NCI-H187 (cell line): ENCODE results near the gene CDY1B.
"Not testable (repeated sequence)": the region's sequence is repeated elsewhere in the genome, so short reads cannot be mapped to it uniquely, and the experiment has no call there.

Experiments used
- DNase-seq, 2 experiments: peaks; one replicate each; lab custom pipeline; 2025; lab: John Stamatoyannopoulos, UW

CDY1B gene, protein sequence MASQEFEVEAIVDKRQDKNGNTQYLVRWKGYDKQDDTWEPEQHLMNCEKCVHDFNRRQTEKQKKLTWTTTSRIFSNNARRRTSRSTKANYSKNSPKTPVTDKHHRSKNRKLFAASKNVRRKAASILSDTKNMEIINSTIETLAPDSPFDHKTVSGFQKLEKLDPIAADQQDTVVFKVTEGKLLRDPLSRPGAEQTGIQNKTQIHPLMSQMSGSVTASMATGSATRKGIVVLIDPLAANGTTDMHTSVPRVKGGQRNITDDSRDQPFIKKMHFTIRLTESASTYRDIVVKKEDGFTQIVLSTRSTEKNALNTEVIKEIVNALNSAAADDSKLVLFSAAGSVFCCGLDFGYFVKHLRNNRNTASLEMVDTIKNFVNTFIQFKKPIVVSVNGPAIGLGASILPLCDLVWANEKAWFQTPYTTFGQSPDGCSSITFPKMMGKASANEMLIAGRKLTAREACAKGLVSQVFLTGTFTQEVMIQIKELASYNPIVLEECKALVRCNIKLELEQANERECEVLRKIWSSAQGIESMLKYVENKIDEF

DNA sequence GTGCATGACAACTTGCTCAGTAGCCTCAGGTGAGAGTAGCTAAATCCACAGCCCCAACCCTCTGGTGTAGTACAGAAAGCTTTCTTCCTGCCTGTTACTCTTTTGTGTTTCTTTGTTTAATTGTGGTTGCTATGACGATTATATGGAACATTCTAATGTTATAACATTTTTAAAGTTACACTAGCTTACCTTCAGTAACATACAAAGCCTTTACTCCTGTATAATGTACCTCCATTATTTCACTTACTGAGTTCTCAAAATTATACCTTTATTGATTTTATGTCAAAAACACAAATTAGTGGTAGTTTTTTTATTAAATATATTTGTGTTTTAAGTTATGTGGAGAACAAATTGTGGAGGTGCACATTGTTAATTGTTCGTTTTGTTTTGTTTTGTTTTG lies at the start of gene CDY1B:
Gene CDY1B (minus strand): TSS at position 101 of the 400 bp plus-strand sequence. CDS start 331 bp downstream, outside the sequence.
- not testable (repeated sequence) for DNase-seq

DNA sequence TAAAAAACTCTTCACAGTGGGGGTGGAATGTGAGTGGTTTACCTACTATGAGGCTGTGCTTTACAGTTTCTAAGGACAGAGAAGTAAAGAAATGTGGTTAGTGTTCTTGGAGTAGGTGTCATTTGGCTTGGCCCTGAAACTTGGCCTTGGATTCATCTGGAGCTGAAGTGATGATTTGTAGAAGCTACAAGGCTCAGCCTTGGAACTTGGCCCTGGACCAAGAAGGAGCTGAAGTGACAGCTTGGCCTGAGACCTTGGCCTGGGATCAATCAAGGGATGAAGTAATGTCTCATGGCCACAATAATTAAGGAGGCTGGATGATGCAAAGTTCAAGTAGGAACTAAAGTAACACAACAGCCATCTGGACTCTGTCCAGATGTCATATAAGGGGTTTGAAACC lies 1.7 kb upstream of the CDY1B start:
- DNase-seq = not testable (repeated sequence)

DNA sequence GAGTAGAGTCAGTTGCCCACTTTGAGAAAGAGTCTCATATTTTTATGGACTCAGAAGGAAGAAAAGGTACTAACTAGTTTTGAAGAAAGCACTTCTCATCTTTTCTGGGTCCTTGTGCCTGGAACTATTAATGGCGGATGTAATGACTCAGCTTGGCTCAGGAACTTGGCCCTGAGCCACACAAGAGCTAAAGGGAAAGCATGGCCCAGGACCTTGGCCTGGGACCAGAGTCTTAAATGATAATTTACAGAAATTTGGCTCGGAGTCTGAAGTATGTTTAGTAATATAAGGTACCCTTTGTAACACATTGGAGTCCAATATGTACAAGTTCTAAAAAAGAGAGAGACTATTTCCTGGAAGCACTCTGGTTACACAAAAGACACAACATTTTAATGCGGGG lies 4.6 kb downstream of the CDY1B start:
- not testable (repeated sequence) for DNase-seq

DNA sequence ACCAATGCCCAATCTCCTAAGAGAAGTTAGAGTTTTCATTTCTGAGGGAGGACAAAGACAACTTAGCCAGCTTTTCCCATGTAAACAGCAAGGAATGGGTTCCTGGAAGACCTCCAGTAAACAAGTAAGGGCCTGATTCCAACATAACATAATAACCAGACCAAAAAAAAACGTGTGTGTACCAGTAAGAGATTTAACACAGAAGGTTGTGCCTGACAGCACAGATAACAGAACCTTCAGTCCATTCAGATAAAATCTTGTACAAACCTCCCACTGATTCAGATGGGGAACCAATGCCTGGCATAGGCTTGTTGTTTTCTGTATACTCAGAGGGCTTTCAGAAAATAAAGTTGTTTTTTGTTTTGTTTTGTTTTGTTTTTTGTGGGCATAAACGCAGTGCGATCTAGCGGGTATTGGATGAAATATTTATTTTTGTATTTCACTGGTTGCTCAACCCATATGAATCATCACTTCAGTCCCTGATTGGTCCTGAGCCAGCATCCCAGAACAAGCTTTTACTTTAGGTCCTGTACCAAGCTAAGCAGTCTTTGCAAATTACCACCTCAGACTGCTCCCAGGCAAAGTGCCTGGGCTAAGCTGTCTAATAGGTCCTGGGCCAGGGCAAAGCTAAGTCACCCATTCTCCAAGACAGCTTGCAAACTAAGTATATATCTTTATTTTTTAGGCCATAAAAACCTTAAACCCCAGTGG lies 8.7 kb downstream of the CDY1B start:
- DNase-seq = not testable (repeated sequence)

DNA sequence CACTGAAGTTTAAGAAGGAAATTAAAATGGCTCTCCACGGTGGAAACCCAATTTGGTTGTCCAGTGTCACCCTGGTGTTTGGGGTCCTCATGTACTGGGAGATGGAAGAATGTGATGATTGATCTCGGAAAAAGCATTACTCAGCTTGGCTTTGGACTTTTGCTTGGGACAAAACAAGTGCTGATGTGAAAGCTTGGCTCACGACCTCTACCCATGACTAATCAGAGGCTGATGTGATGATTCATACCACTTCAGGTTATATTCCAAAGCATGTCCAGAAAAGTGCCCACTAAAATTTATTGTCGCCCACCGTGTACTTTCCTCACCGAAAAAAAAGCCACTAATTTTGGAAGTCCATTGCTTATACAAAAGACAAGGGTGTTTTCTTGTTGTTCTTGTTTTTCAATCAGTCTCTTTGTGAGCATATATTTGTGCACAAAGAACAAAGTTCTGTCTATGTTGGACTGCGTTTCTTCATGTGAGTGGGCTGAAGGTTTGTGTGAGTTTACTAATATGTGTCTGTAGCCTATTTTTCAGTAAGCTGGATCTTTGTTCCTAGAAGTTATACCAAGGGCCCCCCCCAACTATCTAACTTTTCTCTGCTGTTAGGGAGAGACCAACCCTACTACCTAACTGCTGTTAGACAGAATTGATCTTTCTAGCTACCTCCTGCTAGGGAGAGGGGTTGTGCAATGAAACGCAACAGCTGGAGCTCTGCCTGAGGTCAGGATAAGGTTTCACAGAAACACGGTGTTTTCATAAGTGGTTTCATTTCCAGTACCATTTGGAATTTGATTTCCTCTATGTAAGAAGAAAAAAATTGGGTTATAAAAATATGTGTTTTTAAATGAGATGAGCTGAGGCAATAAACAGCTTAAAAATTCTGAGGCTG lies 21.4 kb downstream of the CDY1B start:
- DNase-seq = not testable (repeated sequence)
